Astrocyte (in vitro differentiated cells and primary cell): ENCODE results near the gene FUZ. TPM values are rescaled to one million over a fixed set of nuclear protein-coding genes. Genes with fewer than 3 reads are reported as not detected.

ENCODE experiments used
- DNase-seq: peaks from one replicate; pipeline ENCODE4 v3.0.0-alpha.2; 2010; ENCODE audit warnings: low read depth
- FAIRE-seq: peaks from 2 replicates; lab custom pipeline; 2011; peaks lifted over from hg19 to GRCh38; lab: Jason Lieb, UNC
- H2AFZ ChIP-seq: 2 replicates; pipeline ENCODE4 v1.6.0; 2012; ENCODE audit warnings: low read depth, low read length, inconsistent platforms
- H3K27ac ChIP-seq: 2 replicates; pipeline ENCODE4 v1.5.1; 2011; ENCODE audit warnings: low read depth, low read length, inconsistent platforms
- H3K27me3 ChIP-seq: 2 replicates; pipeline ENCODE4 v1.6.0; 2011; ENCODE audit warnings: low read length, inconsistent platforms; ENCODE audit not compliant: insufficient read depth
- H3K36me3 ChIP-seq: 2 replicates; pipeline ENCODE4 v1.5.1; 2011; ENCODE audit warnings: low read length, inconsistent platforms; ENCODE audit not compliant: insufficient read depth
- H3K4me1 ChIP-seq: 2 replicates; pipeline ENCODE4 v1.5.1; 2011; ENCODE audit warnings: low read length, inconsistent platforms; ENCODE audit not compliant: insufficient read depth
- H3K4me2 ChIP-seq: 2 replicates; pipeline ENCODE4 v1.6.0; 2012; ENCODE audit warnings: low read length, inconsistent platforms
- H3K4me3 ChIP-seq: 2 replicates; pipeline ENCODE4 v1.5.1; 2011; ENCODE audit warnings: low read depth, mild to moderate bottlenecking, low read length, inconsistent platforms; ENCODE audit not compliant: insufficient read depth
- H3K79me2 ChIP-seq: 2 replicates; pipeline ENCODE4 v1.6.0; 2012; ENCODE audit warnings: mild to moderate bottlenecking, low read length, inconsistent platforms; ENCODE audit not compliant: insufficient read depth
- H3K9ac ChIP-seq: 2 replicates; pipeline ENCODE4 v1.6.0; 2012; ENCODE audit warnings: mild to moderate bottlenecking, low read length, inconsistent platforms
- H3K9me3 ChIP-seq: 2 replicates; pipeline ENCODE4 v1.5.1; 2012; ENCODE audit warnings: low read depth, mild to moderate bottlenecking, low read length, inconsistent platforms; ENCODE audit not compliant: insufficient read depth
- H4K20me1 ChIP-seq: 2 replicates; pipeline ENCODE4 v1.6.0; 2012; ENCODE audit warnings: low read length, inconsistent platforms; ENCODE audit not compliant: insufficient read depth
- H3K27ac Mint-ChIP-seq: one replicate; pipeline ENCODE4 v1.8.0; 2021; ENCODE audit warnings: mild to moderate bottlenecking, mixed read lengths; ENCODE audit not compliant: unreplicated experiment
- H3K27me3 Mint-ChIP-seq: one replicate; pipeline ENCODE4 v1.8.0; 2021; ENCODE audit warnings: low read depth, mixed read lengths; ENCODE audit not compliant: unreplicated experiment
- H3K36me3 Mint-ChIP-seq: one replicate; pipeline ENCODE4 v1.8.0; 2021; ENCODE audit warnings: low read depth, mixed read lengths; ENCODE audit not compliant: unreplicated experiment
- H3K4me1 Mint-ChIP-seq: one replicate; pipeline ENCODE4 v1.8.0; 2021; ENCODE audit warnings: low read depth, mixed read lengths; ENCODE audit not compliant: unreplicated experiment
- H3K4me3 Mint-ChIP-seq: one replicate; pipeline ENCODE4 v1.8.0; 2021; ENCODE audit warnings: mild to moderate bottlenecking, moderate library complexity, mixed read lengths; ENCODE audit not compliant: unreplicated experiment
- H3K9me3 Mint-ChIP-seq: one replicate; pipeline ENCODE4 v1.8.0; 2021; ENCODE audit warnings: mild to moderate bottlenecking, mixed read lengths; ENCODE audit not compliant: unreplicated experiment
- EZH2 ChIP-seq: IDR thresholded peaks from 2 replicates; pipeline ENCODE4 v1.6.1; 2012; ENCODE audit warnings: mild to moderate bottlenecking, low read length, inconsistent platforms; ENCODE audit not compliant: insufficient read depth
- total RNA-seq: library from RNA; stranded (reverse); gene quantifications from 2 replicates; pipeline ENCODE4 v1.2.1, GENCODE V29; 2021
- TF ChIP-seq, protein P1 (sequence below): IDR thresholded peaks from 2 replicates; pipeline ENCODE4 v1.5.1; 2011; ENCODE audit warnings: low read depth, mild to moderate bottlenecking, inconsistent platforms, low read length, moderate library complexity; ENCODE audit not compliant: insufficient read depth

Gene FUZ
- total RNA-seq, 1 donor from 2014 or later = 9.8 TPM

DNA sequence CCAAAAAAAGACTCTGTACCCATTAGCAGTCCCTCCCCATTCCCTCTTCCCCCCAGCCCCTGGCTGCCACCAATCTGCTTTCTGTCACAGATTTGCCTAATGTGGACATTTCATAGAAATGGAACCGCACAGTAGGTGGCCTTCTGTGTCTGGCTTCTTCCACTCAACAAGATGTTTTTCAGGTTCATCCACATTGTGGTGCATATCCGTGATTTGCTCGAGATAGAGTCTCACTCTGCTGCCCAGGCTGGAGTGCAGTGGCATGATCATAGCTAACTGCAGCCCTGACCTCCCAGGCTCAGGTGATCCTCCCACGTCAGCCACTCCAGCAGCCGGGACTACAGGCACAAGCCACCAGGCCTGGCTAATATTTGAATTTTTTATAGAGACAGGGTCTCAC lies 25.3 kb downstream of the FUZ start:
- H3K27ac ChIP-seq = no peak overlapping the region
- H3K4me1 ChIP-seq = peaks cover 8% of the 10 kb centered on the region
- no peak overlapping the region for H3K9ac ChIP-seq
- H3K27ac Mint-ChIP-seq = no peak overlapping the region
- H3K9me3 ChIP-seq = no peaks in the 10 kb centered on the region
- TF ChIP-seq EZH2 = no peak
- TF ChIP-seq, protein P1, sequence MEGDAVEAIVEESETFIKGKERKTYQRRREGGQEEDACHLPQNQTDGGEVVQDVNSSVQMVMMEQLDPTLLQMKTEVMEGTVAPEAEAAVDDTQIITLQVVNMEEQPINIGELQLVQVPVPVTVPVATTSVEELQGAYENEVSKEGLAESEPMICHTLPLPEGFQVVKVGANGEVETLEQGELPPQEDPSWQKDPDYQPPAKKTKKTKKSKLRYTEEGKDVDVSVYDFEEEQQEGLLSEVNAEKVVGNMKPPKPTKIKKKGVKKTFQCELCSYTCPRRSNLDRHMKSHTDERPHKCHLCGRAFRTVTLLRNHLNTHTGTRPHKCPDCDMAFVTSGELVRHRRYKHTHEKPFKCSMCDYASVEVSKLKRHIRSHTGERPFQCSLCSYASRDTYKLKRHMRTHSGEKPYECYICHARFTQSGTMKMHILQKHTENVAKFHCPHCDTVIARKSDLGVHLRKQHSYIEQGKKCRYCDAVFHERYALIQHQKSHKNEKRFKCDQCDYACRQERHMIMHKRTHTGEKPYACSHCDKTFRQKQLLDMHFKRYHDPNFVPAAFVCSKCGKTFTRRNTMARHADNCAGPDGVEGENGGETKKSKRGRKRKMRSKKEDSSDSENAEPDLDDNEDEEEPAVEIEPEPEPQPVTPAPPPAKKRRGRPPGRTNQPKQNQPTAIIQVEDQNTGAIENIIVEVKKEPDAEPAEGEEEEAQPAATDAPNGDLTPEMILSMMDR = no peak
- no peak overlapping the region for H2AFZ ChIP-seq
- H3K9me3 Mint-ChIP-seq = no peaks in the 10 kb centered on the region
- H3K27me3 Mint-ChIP-seq = no peaks in the 10 kb centered on the region
- peaks cover 7% of the 10 kb centered on the region for H3K4me1 Mint-ChIP-seq
- H3K36me3 Mint-ChIP-seq = peaks cover 32% of the 10 kb centered on the region
- peaks cover 15% of the 10 kb centered on the region for H3K36me3 ChIP-seq
- H4K20me1 ChIP-seq = peaks cover 52% of the 10 kb centered on the region
- H3K4me2 ChIP-seq = no peak overlapping the region
- peaks cover 36% of the 10 kb centered on the region for H3K79me2 ChIP-seq
- no peak overlapping the region for H3K4me3 ChIP-seq
- no peak for DNase-seq
- H3K27me3 ChIP-seq = no peaks in the 10 kb centered on the region
- no peak for FAIRE-seq
- H3K4me3 Mint-ChIP-seq = no peak overlapping the region

DNA sequence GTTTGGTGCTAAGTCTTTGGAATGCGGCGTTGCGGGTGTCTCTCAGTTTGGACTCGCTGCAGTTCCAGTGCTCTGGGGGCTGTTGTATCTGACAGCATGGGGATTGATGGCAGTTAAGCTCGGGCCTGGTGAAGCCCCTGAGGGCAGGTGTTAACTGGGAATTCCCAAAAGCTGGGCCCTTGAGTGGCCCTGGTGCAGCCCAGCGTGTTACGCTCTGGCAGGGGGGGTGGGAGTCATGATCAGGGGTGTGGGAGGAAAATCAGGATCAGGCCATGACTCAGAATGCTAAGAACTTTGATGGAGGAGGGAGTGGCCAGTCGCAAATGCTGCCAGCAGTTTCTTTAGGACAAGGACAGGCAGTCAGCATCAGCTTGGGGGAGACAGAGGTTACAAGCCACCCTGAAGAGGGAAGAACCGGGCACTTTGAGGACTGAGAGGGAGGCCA lies 26.7 kb downstream of the FUZ start:
- Mint-ChIP-seq H3K27ac (peak overlapping the region; percentile 22), H3K4me3 (peak overlapping the region; percentile 52), H3K4me1 (peaks cover 7% of the 10 kb centered on the region), H3K27me3 (no peaks in the 10 kb centered on the region), H3K36me3 (peaks cover 34% of the 10 kb centered on the region), H3K9me3 (no peaks in the 10 kb centered on the region)
- no peak for FAIRE-seq
- Histone ChIP-seq H3K9me3 (no peaks in the 10 kb centered on the region), H3K36me3 (peaks cover 16% of the 10 kb centered on the region), H3K27me3 (no peaks in the 10 kb centered on the region), H3K4me3 (no peak overlapping the region), H3K9ac (peak overlapping the region; percentile 43), H3K4me1 (peaks cover 8% of the 10 kb centered on the region), H2AFZ (no peak overlapping the region), H3K79me2 (peaks cover 33% of the 10 kb centered on the region), H3K27ac (peak overlapping the region; percentile 31), H4K20me1 (peaks cover 52% of the 10 kb centered on the region), H3K4me2 (peak overlapping the region; percentile 66)
- TF ChIP-seq EZH2 = no peak
- TF ChIP-seq, protein P1 = no peak
- peak; percentile 20 for DNase-seq

DNA sequence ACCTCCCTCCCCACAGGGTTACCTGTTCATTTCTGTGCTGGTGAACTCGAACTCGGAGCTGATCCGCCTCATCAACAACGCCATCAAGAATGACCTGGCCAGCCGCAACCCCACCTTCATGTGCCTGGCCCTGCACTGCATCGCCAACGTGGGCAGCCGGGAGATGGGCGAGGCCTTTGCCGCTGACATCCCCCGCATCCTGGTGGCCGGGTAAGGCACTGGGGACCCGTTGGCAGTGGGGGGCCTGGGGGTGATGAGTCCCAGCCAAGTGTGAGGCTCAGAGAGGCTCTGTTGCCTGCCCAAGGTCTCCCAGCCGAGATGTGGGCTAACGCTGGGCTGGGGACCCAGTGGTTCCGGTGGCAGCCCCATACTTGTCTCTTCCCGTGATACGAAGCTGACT lies 30.6 kb downstream of the FUZ start:
- Histone ChIP-seq H3K27ac (no peak overlapping the region), H4K20me1 (peaks cover 49% of the 10 kb centered on the region), H3K36me3 (peaks cover 13% of the 10 kb centered on the region), H3K4me3 (no peak overlapping the region), H3K27me3 (no peaks in the 10 kb centered on the region), H3K9ac (no peak overlapping the region), H3K9me3 (no peaks in the 10 kb centered on the region), H3K4me2 (no peak overlapping the region), H3K4me1 (peaks cover 8% of the 10 kb centered on the region), H3K79me2 (peaks cover 41% of the 10 kb centered on the region), H2AFZ (no peak overlapping the region)
- Mint-ChIP-seq H3K9me3 (no peaks in the 10 kb centered on the region), H3K27ac (no peak overlapping the region), H3K4me3 (no peak overlapping the region), H3K4me1 (peaks cover 7% of the 10 kb centered on the region), H3K27me3 (no peaks in the 10 kb centered on the region), H3K36me3 (peaks cover 22% of the 10 kb centered on the region)
- TF ChIP-seq EZH2 = no peak
- TF ChIP-seq, protein P1 = no peak
- FAIRE-seq (no peak), DNase-seq (no peak)
